ENCODE measurements around the gene ATP5PD.
"Not testable (repeated sequence)": the region's sequence is repeated elsewhere in the genome, so short reads cannot be mapped to it uniquely, and the experiment has no call there.

The ATP5PD gene

GRCh38 chr17:75077072-75077495 is 30.3 kb upstream of the ATP5PD start:
- DNase-seq, result no peak

GRCh38 chr17:75075597-75076336 is 29.0 kb upstream of the ATP5PD start:
- peak; percentile 86 to 92 (median 90) for DNase-seq

- peak in 1 of 3 donors; percentile 27 for DNase-seq
These were observed 27.8 kb upstream of the ATP5PD start for GRCh38 chr17:75074532-75074931.

- DNase-seq, result no peak
These were observed 26.9 kb upstream of the ATP5PD start for GRCh38 chr17:75073618-75074047.

GRCh38 chr17:75072909-75073308 is 26.1 kb upstream of the ATP5PD start:
- DNase-seq, result not testable (repeated sequence)

- DNase-seq, result not testable (repeated sequence)
These were observed 24.9 kb upstream of the ATP5PD start for GRCh38 chr17:75071478-75072271.

- peak; percentile 39 to 52 (median 42) for DNase-seq
These were observed 23.0 kb upstream of the ATP5PD start for GRCh38 chr17:75069783-75070182.

- no peak for DNase-seq
These were observed 22.0 kb upstream of the ATP5PD start for GRCh38 chr17:75068750-75069149.

- no peak for DNase-seq
These were observed 21.1 kb upstream of the ATP5PD start for GRCh38 chr17:75067856-75068255.

- DNase-seq, result peak; percentile 38 to 55 (median 43)
These were observed 18.9 kb upstream of the ATP5PD start for GRCh38 chr17:75065562-75066151.

GRCh38 chr17:75064867-75065561 is 18.2 kb upstream of the ATP5PD start:
- no peak for DNase-seq

- no peak for DNase-seq
These were observed 17.7 kb upstream of the ATP5PD start for GRCh38 chr17:75064460-75064859.

GRCh38 chr17:75064040-75064439 is 17.3 kb upstream of the ATP5PD start:
- DNase-seq, result no peak

- DNase-seq, result no peak
These were observed 16.9 kb upstream of the ATP5PD start for GRCh38 chr17:75063626-75064025.

- no peak for DNase-seq
These were observed 16.4 kb upstream of the ATP5PD start for GRCh38 chr17:75063201-75063600.

- DNase-seq, result no peak
These were observed 14.8 kb upstream of the ATP5PD start for GRCh38 chr17:75061618-75062017.

GRCh38 chr17:75061055-75061438 is 14.3 kb upstream of the ATP5PD start:
- no peak for DNase-seq

- DNase-seq, result no peak
These were observed 13.8 kb upstream of the ATP5PD start for GRCh38 chr17:75060434-75061054.

GRCh38 chr17:75059369-75060345 is 12.9 kb upstream of the ATP5PD start:
- DNase-seq, result peak; percentile 64 to 76 (median 73)

GRCh38 chr17:75051941-75052340 is 5.2 kb upstream of the ATP5PD start:
- no peak for DNase-seq

GRCh38 chr17:75049706-75050105 is 2.9 kb upstream of the ATP5PD start:
- DNase-seq, result no peak

Data from suppressor macrophage treated with lipopolysaccharide for 1 hour (primary cell).